MM.1S (cell line): ENCODE measurements around the gene ANKRD45.
"Not testable (repeated sequence)": the region's sequence is repeated elsewhere in the genome, so short reads cannot be mapped to it uniquely, and the experiment has no call there.

Experiments used
- DNase-seq: peaks from one replicate; pipeline ENCODE4 v3.0.0-alpha.2; 2015
- H2AFZ ChIP-seq: fragments of 300-600 bp; sonication (generic); 2 replicates; pipeline ENCODE4 v1.6.0; 2016; ENCODE audit warnings: antibody characterized with exemption, low read length
- H3F3A ChIP-seq: fragments of 300-600 bp; sonication (generic); 2 replicates; pipeline ENCODE4 v1.6.1; 2016; ENCODE audit warnings: mild to moderate bottlenecking, antibody characterized with exemption, low read length, moderate library complexity, mixed read lengths; ENCODE audit not compliant: insufficient read depth
- H3K27ac ChIP-seq: fragments of 300-600 bp; sonication (generic); 2 replicates; pipeline ENCODE4 v1.5.1; 2016; ENCODE audit warnings: mild to moderate bottlenecking, low read length
- H3K27me3 ChIP-seq: fragments of 300-600 bp; sonication (generic); replicated peaks from 2 replicates; pipeline ENCODE4 v1.6.0; 2016; ENCODE audit warnings: low read length; ENCODE audit not compliant: insufficient read depth
- H3K36me3 ChIP-seq: fragments of 300-600 bp; sonication (generic); replicated peaks from 2 replicates; pipeline ENCODE4 v1.6.1; 2016; ENCODE audit warnings: mild to moderate bottlenecking, low read length, mixed read lengths; ENCODE audit not compliant: insufficient read depth
- H3K4me1 ChIP-seq: fragments of 300-600 bp; sonication (generic); 2 replicates; pipeline ENCODE4 v1.6.1; 2016; ENCODE audit warnings: low read length, mixed read lengths
- H3K4me2 ChIP-seq: fragments of 300-600 bp; sonication (generic); 2 replicates; pipeline ENCODE4 v1.6.0; 2016; ENCODE audit warnings: low read depth, low read length
- H3K4me3 ChIP-seq: fragments of 300-600 bp; sonication (generic); 2 replicates; pipeline ENCODE4 v1.5.1; 2016; ENCODE audit warnings: low read length, mixed read lengths
- H3K79me2 ChIP-seq: fragments of 300-600 bp; sonication (generic); 2 replicates; pipeline ENCODE4 v1.6.1; 2016; ENCODE audit warnings: mixed run types, low read length, mixed read lengths
- H3K9ac ChIP-seq: fragments of 300-600 bp; sonication (generic); 2 replicates; pipeline ENCODE4 v1.6.1; 2016; ENCODE audit warnings: low read length, mixed read lengths
- H3K9me2 ChIP-seq: fragments of 300-600 bp; sonication (generic); replicated peaks from 2 replicates; pipeline ENCODE4 v1.6.1; 2016; ENCODE audit warnings: mild to moderate bottlenecking, low read length, mixed read lengths; ENCODE audit not compliant: insufficient read depth
- H3K9me3 ChIP-seq: fragments of 300-600 bp; sonication (generic); replicated peaks from 2 replicates; pipeline ENCODE4 v1.6.1; 2016; ENCODE audit warnings: mild to moderate bottlenecking, low read length, mixed read lengths; ENCODE audit not compliant: insufficient read depth
- H4K20me1 ChIP-seq: fragments of 300-600 bp; sonication (generic); 2 replicates; pipeline ENCODE4 v1.6.1; 2016; ENCODE audit warnings: mild to moderate bottlenecking, low read length, moderate library complexity, mixed read lengths; ENCODE audit not compliant: insufficient read depth
- EZH2 ChIP-seq: fragments of 300-600 bp; sonication (generic); optimal IDR thresholded peaks from 2 replicates; pipeline ENCODE3; 2017; ENCODE audit warnings: low read depth, mild to moderate bottlenecking, antibody characterized with exemption, low read length, mixed read lengths
- EZH2phosphoT487 ChIP-seq: fragments of 300-600 bp; sonication (generic); IDR thresholded peaks from 2 replicates; pipeline ENCODE4 v1.6.1; 2018; ENCODE audit warnings: antibody characterized with exemption, low read length
- TF ChIP-seq, protein P1 (sequence below): fragments of 300-600 bp; sonication (generic); IDR thresholded peaks from 2 replicates; pipeline ENCODE4 v1.5.1; 2016; ENCODE audit warnings: antibody characterized with exemption, low read length, mixed read lengths

Gene ANKRD45

DNA sequence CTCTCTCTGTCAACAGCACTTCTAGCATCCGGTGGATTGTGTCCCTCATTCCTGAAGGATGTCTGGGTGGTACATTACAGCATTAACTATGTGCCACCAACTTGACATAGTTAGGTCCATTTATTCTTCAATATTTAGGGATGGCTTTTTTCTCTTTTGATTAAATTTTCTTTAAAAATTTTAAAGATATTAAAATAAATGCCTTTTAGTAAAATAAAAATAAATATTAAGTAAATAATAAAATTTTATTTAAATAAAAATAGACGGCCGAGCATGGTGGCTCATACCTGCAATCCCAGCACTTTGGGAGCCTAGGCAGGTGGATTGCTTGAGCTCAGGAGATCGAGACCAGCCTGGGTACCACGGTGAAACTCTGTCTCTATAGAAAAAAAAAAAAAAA is 35.5 kb upstream of the ANKRD45 start:
- H3K9me2 ChIP-seq = no peaks in the 10 kb centered on the region
- no peak overlapping the region for H3K4me3 ChIP-seq
- H3K36me3 ChIP-seq = no peaks in the 10 kb centered on the region
- no peak overlapping the region for H3K27ac ChIP-seq
- DNase-seq = no peak
- TF ChIP-seq EZH2 = no peak
- no peak for TF ChIP-seq EZH2phosphoT487
- TF ChIP-seq, protein P1, sequence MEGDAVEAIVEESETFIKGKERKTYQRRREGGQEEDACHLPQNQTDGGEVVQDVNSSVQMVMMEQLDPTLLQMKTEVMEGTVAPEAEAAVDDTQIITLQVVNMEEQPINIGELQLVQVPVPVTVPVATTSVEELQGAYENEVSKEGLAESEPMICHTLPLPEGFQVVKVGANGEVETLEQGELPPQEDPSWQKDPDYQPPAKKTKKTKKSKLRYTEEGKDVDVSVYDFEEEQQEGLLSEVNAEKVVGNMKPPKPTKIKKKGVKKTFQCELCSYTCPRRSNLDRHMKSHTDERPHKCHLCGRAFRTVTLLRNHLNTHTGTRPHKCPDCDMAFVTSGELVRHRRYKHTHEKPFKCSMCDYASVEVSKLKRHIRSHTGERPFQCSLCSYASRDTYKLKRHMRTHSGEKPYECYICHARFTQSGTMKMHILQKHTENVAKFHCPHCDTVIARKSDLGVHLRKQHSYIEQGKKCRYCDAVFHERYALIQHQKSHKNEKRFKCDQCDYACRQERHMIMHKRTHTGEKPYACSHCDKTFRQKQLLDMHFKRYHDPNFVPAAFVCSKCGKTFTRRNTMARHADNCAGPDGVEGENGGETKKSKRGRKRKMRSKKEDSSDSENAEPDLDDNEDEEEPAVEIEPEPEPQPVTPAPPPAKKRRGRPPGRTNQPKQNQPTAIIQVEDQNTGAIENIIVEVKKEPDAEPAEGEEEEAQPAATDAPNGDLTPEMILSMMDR = no peak
- H3K79me2 ChIP-seq = no peaks in the 10 kb centered on the region
- H3K9me3 ChIP-seq = no peaks in the 10 kb centered on the region
- H3K9ac ChIP-seq = no peak overlapping the region
- no peak overlapping the region for H3K4me2 ChIP-seq
- H3K27me3 ChIP-seq = no peaks in the 10 kb centered on the region
- H3K4me1 ChIP-seq = no peaks in the 10 kb centered on the region
- no peaks in the 10 kb centered on the region for H4K20me1 ChIP-seq
- H3F3A ChIP-seq = no peaks in the 10 kb centered on the region
- H2AFZ ChIP-seq = no peak overlapping the region

DNA sequence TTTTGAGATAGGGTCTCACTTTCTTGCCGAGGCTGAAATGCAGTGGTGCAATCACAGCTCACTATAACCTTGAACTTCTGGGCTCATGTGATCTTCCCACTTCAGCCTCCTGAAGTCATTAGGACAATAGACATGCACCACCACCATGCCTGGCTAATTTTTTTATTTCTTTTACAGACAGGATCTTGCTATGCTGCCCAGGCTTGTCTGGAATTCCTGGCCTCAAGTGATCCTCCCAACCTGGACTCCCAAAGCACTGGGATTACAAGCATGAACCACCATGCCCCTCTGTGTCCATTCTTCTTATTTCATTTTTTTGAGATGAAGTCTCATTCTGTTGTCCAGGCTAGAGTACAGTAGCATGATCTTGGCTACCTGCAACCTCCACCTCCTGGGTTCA is 33.1 kb upstream of the ANKRD45 start:
- no peak overlapping the region for H2AFZ ChIP-seq
- H3K79me2 ChIP-seq = no peaks in the 10 kb centered on the region
- H3K27me3 ChIP-seq = no peaks in the 10 kb centered on the region

DNA sequence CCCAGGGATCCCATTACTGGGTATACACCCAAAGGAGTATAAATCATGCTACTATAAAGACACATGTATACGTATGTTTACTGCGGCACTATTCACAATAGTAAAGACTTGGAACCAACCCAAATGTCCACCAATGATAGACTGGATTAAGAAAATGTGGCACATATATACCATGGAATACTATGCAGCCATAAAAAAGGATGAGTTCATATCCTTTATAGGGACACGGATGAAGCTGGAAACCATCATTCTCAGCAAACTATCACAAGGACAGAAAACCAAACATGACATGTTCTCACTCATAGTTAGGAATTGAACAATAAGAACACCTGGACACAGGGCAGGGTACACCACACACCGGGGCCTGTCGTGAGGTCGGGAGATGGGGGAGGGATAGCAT is 31.6 kb upstream of the ANKRD45 start:
- H4K20me1 ChIP-seq, H3K4me3 ChIP-seq, H3F3A ChIP-seq, DNase-seq, H3K27ac ChIP-seq, H2AFZ ChIP-seq, H3K36me3 ChIP-seq, H3K9me3 ChIP-seq, H3K9ac ChIP-seq, H3K79me2 ChIP-seq, H3K4me2 ChIP-seq, H3K4me1 ChIP-seq, H3K9me2 ChIP-seq, H3K27me3 ChIP-seq: not testable (repeated sequence)

More for the DNA sequence above, 33.1 kb upstream of the ANKRD45 start:
- H3F3A ChIP-seq = no peaks in the 10 kb centered on the region
- no peak overlapping the region for H3K9ac ChIP-seq
- no peak for DNase-seq
- H3K9me3 ChIP-seq = no peaks in the 10 kb centered on the region
- no peaks in the 10 kb centered on the region for H4K20me1 ChIP-seq
- H3K36me3 ChIP-seq = no peaks in the 10 kb centered on the region
- H3K4me1 ChIP-seq = no peaks in the 10 kb centered on the region
- no peaks in the 10 kb centered on the region for H3K9me2 ChIP-seq
- no peak for TF ChIP-seq EZH2phosphoT487
- TF ChIP-seq, protein P1 = no peak
- no peak for TF ChIP-seq EZH2
- no peak overlapping the region for H3K27ac ChIP-seq
- H3K4me2 ChIP-seq = no peak overlapping the region
- no peak overlapping the region for H3K4me3 ChIP-seq

DNA sequence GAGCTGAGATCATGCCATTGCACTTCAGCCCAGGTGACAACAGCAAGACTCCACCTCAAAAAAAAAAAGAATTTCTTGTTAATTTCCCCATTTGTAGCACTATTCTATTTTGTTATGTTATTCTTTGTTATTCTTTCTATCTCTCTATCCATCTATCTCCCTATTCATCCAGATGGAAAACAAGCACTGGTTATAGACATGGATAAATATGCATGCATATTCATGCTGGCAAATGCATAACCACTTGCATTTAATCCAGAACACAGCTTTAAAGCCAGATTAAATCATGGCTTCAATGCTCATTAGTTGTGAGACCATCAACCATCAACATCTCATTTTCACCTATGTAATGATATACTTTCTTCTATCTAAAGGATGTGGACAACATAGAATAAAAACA is 23.6 kb upstream of the ANKRD45 start:
- TF ChIP-seq EZH2phosphoT487 (no peak), EZH2 (no peak)
- TF ChIP-seq, protein P1 = no peak
- Histone ChIP-seq H3K36me3 (no peaks in the 10 kb centered on the region), H3K4me3 (no peak overlapping the region), H4K20me1 (no peaks in the 10 kb centered on the region), H3K79me2 (no peaks in the 10 kb centered on the region), H3K4me2 (no peak overlapping the region), H3F3A (no peaks in the 10 kb centered on the region), H3K9me3 (no peaks in the 10 kb centered on the region), H3K9me2 (no peaks in the 10 kb centered on the region), H3K9ac (no peak overlapping the region), H3K27ac (no peak overlapping the region), H2AFZ (no peak overlapping the region), H3K4me1 (no peaks in the 10 kb centered on the region), H3K27me3 (no peaks in the 10 kb centered on the region)
- no peak for DNase-seq
